Chondrocyte (in vitro differentiated cells): ENCODE measurements around the gene KCNQ5. TPM values are rescaled to one million over a fixed set of nuclear protein-coding genes. Genes with fewer than 3 reads are reported as not detected.

Source experiments
- DNase-seq: peaks from one replicate; pipeline ENCODE4 v3.0.0; 2021; ENCODE audit warnings: mixed read lengths, low spot score
- H3K27ac Mint-ChIP-seq: one replicate; pipeline ENCODE4 v1.8.0; 2021; ENCODE audit warnings: mild to moderate bottlenecking, moderate library complexity, mixed read lengths; ENCODE audit not compliant: unreplicated experiment
- H3K27me3 Mint-ChIP-seq: 2 replicates; pipeline ENCODE4 v1.8.0; 2021; ENCODE audit warnings: low read depth, mixed read lengths
- H3K36me3 Mint-ChIP-seq: 2 replicates; pipeline ENCODE4 v1.8.0; 2021; ENCODE audit warnings: low read depth, mixed read lengths
- H3K4me1 Mint-ChIP-seq: 2 replicates; pipeline ENCODE4 v1.8.0; 2021; ENCODE audit warnings: low read depth, mild to moderate bottlenecking, mixed read lengths
- H3K4me3 Mint-ChIP-seq: one replicate; pipeline ENCODE4 v1.8.0; 2021; ENCODE audit warnings: mild to moderate bottlenecking, moderate library complexity, mixed read lengths; ENCODE audit not compliant: unreplicated experiment
- H3K9me3 Mint-ChIP-seq: 2 replicates; pipeline ENCODE4 v1.8.0; 2021; ENCODE audit warnings: low read depth, mixed read lengths
- CTCF ChIP-seq: fragments of 200-600 bp; sonication (generic); IDR thresholded peaks from 2 replicates; pipeline ENCODE4 v1.5.0; 2021; ENCODE audit warnings: antibody characterized with exemption, mild to moderate bottlenecking, moderate library complexity
- total RNA-seq: library from RNA; stranded (reverse); gene quantifications from 3 replicates; pipeline ENCODE4 v1.2.1, GENCODE V29; 2021

The KCNQ5 gene
- total RNA-seq, 1 donor from 2014 or later, result 4.1 TPM

- H3K4me3 Mint-ChIP-seq, result no peak overlapping the region
- DNase-seq, result no peak
- H3K27me3 Mint-ChIP-seq, result no peaks in the 10 kb centered on the region
- peaks cover 4% of the 10 kb centered on the region for H3K36me3 Mint-ChIP-seq
- H3K9me3 Mint-ChIP-seq, result no peaks in the 10 kb centered on the region
- H3K27ac Mint-ChIP-seq, result no peak overlapping the region
- no peaks in the 10 kb centered on the region for H3K4me1 Mint-ChIP-seq
- no peak for TF ChIP-seq CTCF
These were observed 572.9 kb downstream of the KCNQ5 start for GRCh38 chr6:73194744-73195143.

DNA sequence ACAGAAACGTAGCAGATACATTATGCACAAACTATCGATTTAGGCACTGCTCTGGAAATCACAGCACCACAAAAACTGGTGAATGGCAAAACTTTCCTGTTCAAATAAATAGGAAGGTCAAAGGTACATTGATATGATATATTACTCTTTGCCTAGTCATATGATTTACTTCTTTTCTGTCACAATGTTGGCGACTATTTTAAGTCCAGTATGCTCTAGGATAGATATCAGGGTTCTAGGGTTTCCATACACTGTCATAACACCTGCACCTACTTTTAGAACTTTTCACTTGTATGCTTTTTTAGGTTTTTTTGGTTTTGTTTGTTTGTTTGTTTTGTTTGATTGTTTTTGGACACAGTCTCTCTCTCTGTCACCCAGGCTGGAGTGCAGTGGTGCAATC is 578.4 kb downstream of the KCNQ5 start:
- H3K36me3 Mint-ChIP-seq, result peaks cover 2% of the 10 kb centered on the region
- no peak overlapping the region for H3K27ac Mint-ChIP-seq
- no peaks in the 10 kb centered on the region for H3K4me1 Mint-ChIP-seq
- no peak for DNase-seq
- H3K4me3 Mint-ChIP-seq, result no peak overlapping the region
- H3K9me3 Mint-ChIP-seq, result no peaks in the 10 kb centered on the region
- H3K27me3 Mint-ChIP-seq, result peaks cover 2% of the 10 kb centered on the region
- no peak for TF ChIP-seq CTCF

DNA sequence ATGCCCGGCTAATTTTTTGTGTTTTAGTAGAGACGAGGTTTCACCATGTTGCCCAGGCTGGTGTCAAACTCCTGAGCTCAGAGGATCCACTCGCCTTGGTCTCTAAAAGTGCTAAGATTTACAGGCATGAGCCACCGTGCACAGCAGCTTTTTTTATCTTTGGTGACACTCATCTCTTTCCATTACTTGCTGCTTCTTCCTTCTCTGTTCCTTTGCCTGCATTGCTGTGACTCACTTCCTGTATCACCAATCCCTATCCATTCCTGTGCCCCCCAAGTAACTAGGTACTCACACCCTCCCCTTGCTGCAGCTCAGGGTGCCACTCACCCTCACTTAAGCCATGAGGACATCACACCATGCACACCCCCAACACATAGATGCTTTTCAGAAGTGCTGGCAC is 578.9 kb downstream of the KCNQ5 start:
- Mint-ChIP-seq H3K36me3 (peaks cover 2% of the 10 kb centered on the region), H3K4me1 (no peaks in the 10 kb centered on the region), H3K27me3 (peaks cover 2% of the 10 kb centered on the region), H3K4me3 (no peak overlapping the region), H3K27ac (no peak overlapping the region), H3K9me3 (no peaks in the 10 kb centered on the region)
- DNase-seq, result no peak
- no peak for TF ChIP-seq CTCF

GRCh38 chr6:73203098-73203497 is 581.2 kb downstream of the KCNQ5 start:
- H3K36me3 Mint-ChIP-seq, result no peaks in the 10 kb centered on the region
- DNase-seq, result no peak
- H3K27me3 Mint-ChIP-seq, result peaks cover 2% of the 10 kb centered on the region
- H3K4me1 Mint-ChIP-seq, result no peaks in the 10 kb centered on the region
- H3K9me3 Mint-ChIP-seq, result no peaks in the 10 kb centered on the region
- TF ChIP-seq CTCF, result no peak
- no peak overlapping the region for H3K4me3 Mint-ChIP-seq
- no peak overlapping the region for H3K27ac Mint-ChIP-seq

DNA sequence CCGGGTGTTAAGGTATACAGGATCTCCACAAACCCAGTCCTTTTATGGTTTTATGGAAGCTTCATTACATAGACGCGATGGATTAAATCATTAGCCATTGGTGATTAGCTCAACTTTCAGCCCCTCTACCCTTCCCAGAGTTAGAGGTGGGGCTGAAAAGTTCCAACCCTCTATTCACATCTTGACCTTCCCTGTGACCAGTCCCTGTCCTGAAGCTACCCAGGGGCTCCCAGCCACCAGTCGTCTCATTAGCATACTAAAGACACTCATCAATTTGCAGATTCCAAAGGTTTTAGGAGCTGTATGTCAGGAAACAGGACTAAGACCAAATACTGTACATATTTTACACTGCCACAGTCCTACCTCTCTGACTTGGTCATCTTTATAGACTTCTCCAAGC is 582.4 kb downstream of the KCNQ5 start:
- DNase-seq, result no peak
- TF ChIP-seq CTCF, result no peak
- H3K27me3 Mint-ChIP-seq, result peaks cover 2% of the 10 kb centered on the region
- H3K9me3 Mint-ChIP-seq, result no peaks in the 10 kb centered on the region
- no peaks in the 10 kb centered on the region for H3K4me1 Mint-ChIP-seq
- no peak overlapping the region for H3K27ac Mint-ChIP-seq
- no peaks in the 10 kb centered on the region for H3K36me3 Mint-ChIP-seq
- H3K4me3 Mint-ChIP-seq, result no peak overlapping the region
